Muscle of leg (tissue), 11 donors: ENCODE results near the gene CDKAL1. TPM values are rescaled to one million over a fixed set of nuclear protein-coding genes. Genes with fewer than 3 reads are reported as not detected.
"Not testable (repeated sequence)": the region's sequence is repeated elsewhere in the genome, so short reads cannot be mapped to it uniquely, and the experiment has no call there.

Experiments
- DNase-seq: peaks from one replicate; pipeline ENCODE4 v3.0.0; 2013
- H3K27ac ChIP-seq: one replicate; pipeline ENCODE4 v1.5.1; 2013; ENCODE audit warnings: mild to moderate bottlenecking, low read length, control low read depth
- H3K27me3 ChIP-seq: one replicate; pipeline ENCODE4 v1.6.1; 2013; ENCODE audit warnings: low read length; ENCODE audit not compliant: control insufficient read depth, insufficient read depth
- H3K36me3 ChIP-seq: one replicate; pipeline ENCODE4 v1.6.1; 2013; ENCODE audit warnings: low read length; ENCODE audit not compliant: control insufficient read depth, insufficient read depth
- H3K4me1 ChIP-seq: one replicate; pipeline ENCODE4 v1.6.1; 2013; ENCODE audit warnings: low read length; ENCODE audit not compliant: control insufficient read depth, insufficient read depth
- H3K4me3 ChIP-seq: one replicate; pipeline ENCODE4 v1.5.1; 2013; ENCODE audit warnings: low read length, control low read depth
- H3K9me3 ChIP-seq: replicated peaks from 2 replicates; pipeline ENCODE4 v1.6.1; 2013; ENCODE audit warnings: low read depth, low read length; ENCODE audit not compliant: control insufficient read depth
- WGBS: methylation state at CpG from one replicate; pipeline ENCODE4 v1.1.5; 2013; ENCODE audit warnings: missing lambda C conversion rate; ENCODE audit not compliant: insufficient coverage; 5-methylcytosine and 5-hydroxymethylcytosine counted together
- polyA plus RNA-seq, 8 donors: library from polyadenylated mRNA; unstranded; fragments of 120-200 nt; gene quantifications; one replicate each; pipeline versions ENCODE4 v1.2.1 to v1.2.3, GENCODE V29; 2013; ENCODE audit warnings: inconsistent platforms in 1 of 8, low replicate concordance in 1 of 8; ENCODE audit not compliant: insufficient read length in 8 of 8, insufficient read depth in 1 of 8
- total RNA-seq: library from RNA; stranded (reverse); fragments of 120-200 nt; gene quantifications from one replicate; pipeline ENCODE4 v1.2.4, GENCODE V29; 2013

CDKAL1 gene
- total and polyA plus RNA-seq, 9 donors, result 11.0 to 23.6 (median 13.0) TPM

DNA sequence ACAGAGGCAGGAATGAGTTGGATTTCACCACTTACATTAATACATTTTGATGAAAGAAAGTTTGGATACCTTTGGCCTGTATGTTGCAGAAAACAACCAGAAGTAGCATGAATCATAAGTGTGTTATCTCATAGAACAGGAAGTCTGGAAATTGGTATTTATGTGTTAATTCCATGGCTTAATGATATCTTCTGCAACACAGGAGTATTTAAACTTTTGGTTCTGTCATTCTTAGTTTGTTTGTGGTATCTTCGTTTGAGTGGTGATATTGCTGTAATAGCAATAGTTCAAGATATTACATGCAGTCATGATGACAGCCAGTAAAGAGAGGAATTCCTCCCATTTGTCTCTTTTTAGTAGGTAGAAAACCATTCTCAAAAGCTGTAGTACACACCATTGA lies 177.3 kb downstream of the CDKAL1 start:
- Histone ChIP-seq H3K27me3 (no peaks in the 10 kb centered on the region), H3K9me3 (no peaks in the 10 kb centered on the region), H3K27ac (no peak overlapping the region), H3K4me3 (no peak overlapping the region), H3K4me1 (peaks cover 2% of the 10 kb centered on the region), H3K36me3 (no peaks in the 10 kb centered on the region)
- DNase-seq, result no peak
- WGBS, result no CpG with 5 or more reads among the region's 1 CpG

DNA sequence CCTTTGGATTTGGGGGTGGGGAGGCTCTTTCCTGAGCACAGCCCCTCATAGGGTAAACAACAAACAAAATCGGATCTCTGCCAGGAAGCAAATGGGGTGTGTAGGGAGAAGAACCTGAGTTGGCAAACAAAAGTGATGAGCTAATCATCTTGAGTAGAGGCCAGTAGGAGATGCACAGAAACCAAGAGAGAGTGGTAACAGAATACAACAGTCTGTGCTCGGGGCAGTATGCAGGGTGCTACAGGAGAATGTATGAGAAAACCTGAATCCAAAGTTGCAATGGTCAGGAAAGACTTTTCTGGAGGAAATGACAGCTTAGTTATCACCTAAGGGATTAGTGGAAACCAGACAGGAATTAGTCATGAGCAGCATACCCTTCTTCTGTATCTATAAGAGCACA lies 177.8 kb downstream of the CDKAL1 start:
- H3K27ac ChIP-seq, result no peak overlapping the region
- DNase-seq, result no peak
- H3K9me3 ChIP-seq, result no peaks in the 10 kb centered on the region
- no peaks in the 10 kb centered on the region for H3K27me3 ChIP-seq
- H3K4me1 ChIP-seq, result peaks cover 1% of the 10 kb centered on the region
- WGBS, result no CpG with 5 or more reads among the region's 2 CpGs
- H3K36me3 ChIP-seq, result no peaks in the 10 kb centered on the region
- H3K4me3 ChIP-seq, result no peak overlapping the region

DNA sequence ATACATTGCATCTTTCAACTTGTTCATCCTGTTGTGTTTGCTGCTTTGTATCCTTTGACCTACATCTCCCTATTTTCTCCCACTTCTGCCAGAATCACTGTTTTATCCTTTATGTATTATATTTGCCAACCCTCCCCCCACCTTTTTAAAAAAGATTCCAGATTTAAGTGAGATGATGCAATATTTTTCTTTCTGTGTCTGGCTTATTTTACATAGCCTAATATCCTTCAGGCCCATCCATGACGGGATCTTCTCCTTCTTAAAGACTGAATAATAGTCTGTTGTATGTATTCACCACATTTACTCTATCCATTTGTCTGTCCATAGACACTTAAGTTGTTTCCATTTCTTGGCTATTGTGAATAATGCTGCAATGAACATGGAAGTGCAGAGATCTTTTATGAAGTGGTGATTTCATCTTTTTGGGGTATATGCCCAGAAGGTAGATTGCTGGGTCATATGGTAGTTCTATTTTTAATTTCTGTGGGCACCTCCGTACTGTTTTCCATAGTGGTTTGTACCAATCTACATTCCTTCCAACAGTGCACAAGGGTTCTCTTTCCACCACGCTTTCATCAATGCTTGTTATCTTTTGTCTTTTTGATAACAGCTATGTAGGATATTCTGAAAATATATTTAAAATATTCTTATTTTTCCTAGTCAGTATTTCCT lies 181.0 kb downstream of the CDKAL1 start:
- H3K27me3 ChIP-seq, result no peaks in the 10 kb centered on the region
- H3K27ac ChIP-seq, result no peak overlapping the region
- no CpG with 5 or more reads among the region's 3 CpGs for WGBS
- no peak overlapping the region for H3K4me3 ChIP-seq
- H3K36me3 ChIP-seq, result no peaks in the 10 kb centered on the region
- DNase-seq, result no peak
- no peaks in the 10 kb centered on the region for H3K4me1 ChIP-seq
- H3K9me3 ChIP-seq, result no peaks in the 10 kb centered on the region

DNA sequence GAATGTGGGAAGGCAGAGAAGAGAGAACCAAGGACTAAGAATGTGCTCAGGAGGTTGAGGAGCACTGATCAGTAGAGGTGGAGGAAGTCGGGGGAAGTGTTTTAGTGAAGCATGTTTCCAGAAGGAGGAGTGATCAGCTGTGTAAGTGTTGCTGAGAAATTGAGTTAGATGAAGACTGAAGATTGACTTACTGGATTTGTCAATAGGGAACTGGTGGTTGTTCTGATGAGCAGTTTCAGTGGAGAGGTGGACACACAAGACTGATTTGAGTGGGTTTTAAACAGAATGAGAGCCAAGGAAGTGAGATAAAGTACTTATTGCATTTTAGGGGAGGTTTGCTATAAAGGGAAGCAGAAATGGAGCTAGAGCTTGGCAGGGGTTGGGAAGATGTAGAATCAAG lies 182.6 kb downstream of the CDKAL1 start:
- no peak for DNase-seq
- peaks cover 2% of the 10 kb centered on the region for H3K9me3 ChIP-seq
- H3K36me3 ChIP-seq, result no peaks in the 10 kb centered on the region
- WGBS, result 69% methylated on average over 1 of the region's 1 CpG
- H3K4me3 ChIP-seq, result no peak overlapping the region
- H3K27ac ChIP-seq, result no peak overlapping the region
- H3K27me3 ChIP-seq, result no peaks in the 10 kb centered on the region
- no peaks in the 10 kb centered on the region for H3K4me1 ChIP-seq

DNA sequence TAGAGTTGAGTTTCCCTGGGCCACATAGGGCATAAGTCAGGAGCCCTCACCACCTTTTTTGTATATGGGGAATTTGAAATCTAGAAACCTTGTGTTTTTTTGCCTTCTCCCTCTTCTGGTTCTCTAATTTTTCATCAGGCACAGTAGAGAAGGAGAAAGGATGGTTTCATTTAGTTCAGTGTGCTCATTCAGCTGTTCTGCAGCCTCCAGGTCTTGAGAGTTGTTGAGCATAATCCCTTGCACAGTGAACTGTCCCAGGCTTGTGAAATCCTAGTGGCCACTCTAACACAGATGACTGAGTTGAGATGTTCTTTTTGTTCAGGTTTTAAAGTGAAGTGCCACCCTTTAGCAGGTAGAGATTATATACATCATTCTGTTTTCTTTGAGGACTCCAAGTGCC lies 183.5 kb downstream of the CDKAL1 start:
- no peaks in the 10 kb centered on the region for H3K27me3 ChIP-seq
- no peak overlapping the region for H3K4me3 ChIP-seq
- DNase-seq, result no peak
- H3K27ac ChIP-seq, result no peak overlapping the region
- peaks cover 2% of the 10 kb centered on the region for H3K9me3 ChIP-seq
- no peaks in the 10 kb centered on the region for H3K36me3 ChIP-seq
- no peaks in the 10 kb centered on the region for H3K4me1 ChIP-seq

DNA sequence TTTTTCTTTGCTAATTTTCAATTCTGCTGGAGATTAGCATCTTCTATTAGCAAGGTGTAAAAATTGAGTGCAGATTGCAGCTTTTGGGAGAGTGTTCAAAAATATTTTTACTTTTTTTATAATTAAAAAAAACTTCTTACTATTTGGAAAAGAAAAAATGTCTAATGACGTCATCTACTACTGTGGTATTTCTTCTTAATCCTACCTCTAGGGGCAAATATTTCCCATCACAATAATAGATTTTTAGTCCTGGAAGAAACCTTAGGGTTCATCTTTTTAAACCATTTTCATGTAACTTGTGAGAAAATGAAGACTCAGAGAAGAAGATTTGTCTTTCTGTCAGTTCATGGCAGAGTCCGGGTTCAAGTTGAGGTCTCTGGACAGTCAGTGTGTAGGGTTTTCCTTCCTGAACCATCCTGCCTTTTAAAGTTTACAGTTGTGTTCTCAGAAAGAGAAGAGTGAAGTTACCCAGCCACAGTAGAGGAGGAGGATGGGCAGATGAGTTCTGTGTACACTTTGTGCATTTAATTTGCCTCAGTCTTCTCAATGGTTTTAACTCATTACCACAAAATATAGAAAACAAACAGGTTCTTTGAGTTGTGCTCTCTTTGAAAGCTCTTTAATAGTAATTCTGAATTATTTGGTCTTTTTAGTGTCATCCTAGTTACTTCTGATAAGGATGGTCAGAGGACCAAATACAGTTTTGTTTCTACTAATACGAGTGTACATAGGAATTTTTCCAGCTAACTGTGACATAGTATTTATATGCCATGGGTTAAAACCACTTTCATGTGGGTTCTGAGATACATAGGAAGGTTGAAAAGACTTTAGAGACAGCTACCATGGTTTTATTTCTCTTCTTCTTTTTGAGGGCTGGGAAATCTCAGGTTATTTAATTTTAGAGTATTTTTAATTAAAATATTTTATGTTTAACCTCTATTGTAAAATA lies 184.7 kb downstream of the CDKAL1 start:
- no peaks in the 10 kb centered on the region for H3K4me1 ChIP-seq
- DNase-seq, result no peak
- 71% methylated on average over 1 of the region's 3 CpGs for WGBS
- no peaks in the 10 kb centered on the region for H3K36me3 ChIP-seq
- H3K4me3 ChIP-seq, result no peak overlapping the region
- no peak overlapping the region for H3K27ac ChIP-seq
- peaks cover 2% of the 10 kb centered on the region for H3K9me3 ChIP-seq
- H3K27me3 ChIP-seq, result no peaks in the 10 kb centered on the region

DNA sequence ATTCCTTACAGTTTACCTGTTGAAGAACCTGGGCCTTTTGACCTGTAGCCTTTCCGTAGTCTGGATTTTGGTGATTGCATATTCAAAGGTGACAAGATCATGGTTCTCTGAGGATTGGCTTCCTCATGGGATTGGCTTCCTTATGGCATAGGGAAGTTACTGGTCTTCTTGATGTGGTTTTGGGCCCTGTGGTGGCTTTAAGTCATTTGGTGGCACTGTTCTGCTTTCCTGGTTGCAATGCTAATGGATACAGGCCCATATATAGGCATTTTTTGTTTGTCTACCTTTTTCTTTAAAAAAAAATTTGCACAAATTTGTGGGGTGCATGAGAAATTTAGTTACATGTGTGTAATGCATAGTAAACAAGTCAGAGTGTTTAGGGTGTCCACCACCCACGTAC lies 185.7 kb downstream of the CDKAL1 start:
- Histone ChIP-seq H3K4me1 (no peaks in the 10 kb centered on the region), H3K4me3 (no peak overlapping the region), H3K27ac (no peak overlapping the region), H3K9me3 (peaks cover 2% of the 10 kb centered on the region), H3K36me3 (no peaks in the 10 kb centered on the region), H3K27me3 (no peaks in the 10 kb centered on the region)
- WGBS, result 67% methylated on average over 1 of the region's 2 CpGs
- no peak for DNase-seq

DNA sequence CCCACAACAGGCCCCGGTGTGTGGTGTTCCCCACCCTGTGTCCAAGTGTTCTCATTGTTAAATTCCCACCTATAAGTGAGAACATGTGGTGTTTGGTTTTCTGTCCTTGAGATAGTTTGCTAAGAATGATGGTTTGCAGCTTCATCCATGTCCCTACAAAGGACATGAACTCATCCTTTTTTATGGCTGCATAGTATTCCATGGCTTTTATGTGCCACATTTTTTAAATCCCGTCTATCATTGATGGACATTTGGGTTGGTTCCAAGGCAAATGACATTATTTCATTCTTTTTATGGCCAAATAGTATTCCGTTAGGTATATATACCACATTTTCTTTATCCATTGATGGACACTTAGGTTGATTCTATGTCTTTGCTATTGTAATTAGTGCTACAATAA lies 186.9 kb downstream of the CDKAL1 start:
- WGBS, result no CpG with 5 or more reads among the region's 3 CpGs
- H3K36me3 ChIP-seq, H3K4me3 ChIP-seq: not testable (repeated sequence)

DNA sequence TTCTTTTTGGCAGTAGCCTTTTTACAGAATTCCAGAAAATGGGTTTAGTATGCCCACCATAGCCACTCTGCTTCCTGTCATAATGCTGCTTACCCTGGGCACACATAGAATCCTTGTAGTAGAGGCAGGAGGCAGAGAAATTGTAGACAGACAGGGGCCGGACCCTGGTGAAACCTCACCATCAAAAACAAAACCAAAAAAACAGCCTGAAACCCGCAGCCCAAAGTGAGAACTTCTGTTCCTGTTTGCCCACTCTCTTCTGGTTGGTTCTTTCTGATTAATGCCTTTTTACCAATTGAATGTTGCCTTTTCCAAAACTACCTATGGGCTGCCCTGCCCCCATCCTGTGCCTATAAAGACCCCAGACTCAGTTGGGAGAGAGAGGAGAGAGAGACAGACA lies 188.2 kb downstream of the CDKAL1 start:
- Histone ChIP-seq H3K4me1 (no peaks in the 10 kb centered on the region), H3K27ac (no peak overlapping the region), H3K9me3 (peaks cover 2% of the 10 kb centered on the region), H3K27me3 (no peaks in the 10 kb centered on the region), H3K4me3 (no peak overlapping the region), H3K36me3 (no peaks in the 10 kb centered on the region)
- DNase-seq, result no peak
- no CpG with 5 or more reads among the region's 2 CpGs for WGBS

More for the DNA sequence above, 186.9 kb downstream of the CDKAL1 start:
- not testable (repeated sequence) for DNase-seq, H3K27ac ChIP-seq, H3K9me3 ChIP-seq, H3K4me1 ChIP-seq, H3K27me3 ChIP-seq

DNA sequence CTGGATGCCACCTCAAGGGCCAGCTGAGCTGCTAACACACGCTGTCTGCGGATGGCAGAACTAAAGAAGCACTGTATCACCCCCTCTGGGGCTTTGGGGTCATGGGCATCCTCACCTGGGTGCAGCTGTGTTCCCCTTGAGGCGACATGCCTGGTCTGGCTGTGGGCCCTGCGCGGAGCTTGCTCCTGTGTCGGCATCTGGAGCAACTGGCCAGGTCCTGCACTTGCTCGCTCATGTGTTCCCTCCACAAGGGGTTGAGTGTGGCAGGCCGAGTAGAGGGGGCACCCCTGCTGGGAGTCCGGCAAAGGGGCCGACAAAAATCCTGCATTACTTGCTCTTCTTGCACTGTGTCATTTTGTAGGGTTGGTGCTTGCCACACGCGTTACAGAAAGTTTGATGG lies 189.0 kb downstream of the CDKAL1 start:
- WGBS, result 98% methylated on average over 7 of the region's 12 CpGs
- Histone ChIP-seq H3K9me3 (peaks cover 2% of the 10 kb centered on the region), H3K4me3 (no peak overlapping the region), H3K27ac (no peak overlapping the region), H3K4me1 (no peaks in the 10 kb centered on the region), H3K27me3 (no peaks in the 10 kb centered on the region), H3K36me3 (no peaks in the 10 kb centered on the region)
- no peak for DNase-seq
